ENCODE data around the gene VPS16. TPM values are rescaled to one million over a fixed set of nuclear protein-coding genes. Genes with fewer than 3 reads are reported as not detected.
"Not testable (repeated sequence)": the region's sequence is repeated elsewhere in the genome, so short reads cannot be mapped to it uniquely, and the experiment has no call there.

The VPS16 gene
- polyA plus RNA-seq, 1 donor (not counting 4 experiments of a cell fraction or from before 2014, with no cell fraction given) = 22.7 TPM

DNA sequence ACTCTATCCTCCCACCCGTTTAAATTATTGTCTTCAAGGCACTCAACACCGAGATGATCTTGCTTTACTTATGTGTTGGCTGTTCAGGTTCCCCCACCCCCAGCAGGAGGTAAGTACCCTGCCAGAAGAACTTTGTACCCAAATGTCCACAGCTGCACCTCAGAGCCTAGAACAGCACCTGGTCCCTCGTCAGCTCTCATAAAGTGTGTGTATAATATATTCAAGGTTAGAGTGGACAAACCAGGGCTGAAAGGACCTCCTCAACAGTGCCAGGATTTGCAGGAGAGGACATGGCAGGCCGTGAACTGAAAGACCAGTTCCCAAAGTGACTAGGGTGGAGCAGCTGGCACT is 34.2 kb upstream of the VPS16 start:
- dilution Hi-C loops (cut with MboI; ENCODE audit: extremely low pct_ligation_motif_present, low sequenced_read_pairs) = no loop called here
- TF ChIP-seq, protein P1, sequence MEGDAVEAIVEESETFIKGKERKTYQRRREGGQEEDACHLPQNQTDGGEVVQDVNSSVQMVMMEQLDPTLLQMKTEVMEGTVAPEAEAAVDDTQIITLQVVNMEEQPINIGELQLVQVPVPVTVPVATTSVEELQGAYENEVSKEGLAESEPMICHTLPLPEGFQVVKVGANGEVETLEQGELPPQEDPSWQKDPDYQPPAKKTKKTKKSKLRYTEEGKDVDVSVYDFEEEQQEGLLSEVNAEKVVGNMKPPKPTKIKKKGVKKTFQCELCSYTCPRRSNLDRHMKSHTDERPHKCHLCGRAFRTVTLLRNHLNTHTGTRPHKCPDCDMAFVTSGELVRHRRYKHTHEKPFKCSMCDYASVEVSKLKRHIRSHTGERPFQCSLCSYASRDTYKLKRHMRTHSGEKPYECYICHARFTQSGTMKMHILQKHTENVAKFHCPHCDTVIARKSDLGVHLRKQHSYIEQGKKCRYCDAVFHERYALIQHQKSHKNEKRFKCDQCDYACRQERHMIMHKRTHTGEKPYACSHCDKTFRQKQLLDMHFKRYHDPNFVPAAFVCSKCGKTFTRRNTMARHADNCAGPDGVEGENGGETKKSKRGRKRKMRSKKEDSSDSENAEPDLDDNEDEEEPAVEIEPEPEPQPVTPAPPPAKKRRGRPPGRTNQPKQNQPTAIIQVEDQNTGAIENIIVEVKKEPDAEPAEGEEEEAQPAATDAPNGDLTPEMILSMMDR (optimal IDR thresholded peaks at IDR 0.05 in 1 of 3, IDR thresholded peaks at IDR 0.05 in 1 of 3, conservative IDR thresholded peaks at IDR 0.05 in 1 of 3; ENCODE audit: extremely low read depth in 1 of 3, insufficient read depth in 2 of 3, low read length in 3 of 3) = no peak
- TF ChIP-seq EZH2 (IDR thresholded peaks at IDR 0.05; ENCODE audit: low read length) = no peak
- peaks cover 65% of the 10 kb centered on the region for H3K27me3 ChIP-seq (ENCODE audit: control insufficient read depth, extremely low read depth, insufficient read depth, low read length)
- H3K79me2 ChIP-seq (ENCODE audit: control insufficient read depth, insufficient read depth, low read length) = no peaks in the 10 kb centered on the region
- H3K9ac ChIP-seq (ENCODE audit: control insufficient read depth, extremely low read depth, insufficient read depth, low read length) = no peak overlapping the region
- no peaks in the 10 kb centered on the region for H3K9me1 ChIP-seq (ENCODE audit: control insufficient read depth, extremely low read depth, insufficient read depth, low read length)
- H3K36me3 ChIP-seq (ENCODE audit: control insufficient read depth in 2 of 2, extremely low read depth in 1 of 2, insufficient read depth in 2 of 2, low read length in 2 of 2) = no peaks in the 10 kb centered on the region
- FAIRE-seq (no peak), DNase-seq (ENCODE audit: low read depth, low spot score) (no peak)
- H3K4me1 ChIP-seq (ENCODE audit: control insufficient read depth, extremely low read depth, insufficient read depth, low read length) = no peaks in the 10 kb centered on the region
- no peak overlapping the region for H3K4me3 ChIP-seq (ENCODE audit: control insufficient read depth in 2 of 3, extremely low read depth in 1 of 3, insufficient read depth in 2 of 3, low read depth in 1 of 3, low read length in 3 of 3)
- no peak overlapping the region for H3K4me2 ChIP-seq (ENCODE audit: control insufficient read depth, extremely low read depth, insufficient read depth, low read depth, low read length)
- peaks cover 2% of the 10 kb centered on the region for H3K9me3 ChIP-seq (ENCODE audit: control insufficient read depth, low read depth, low read length)
- no peak overlapping the region for H3K27ac ChIP-seq (ENCODE audit: control insufficient read depth, insufficient read depth, low read length)
- H2AFZ ChIP-seq (ENCODE audit: control insufficient read depth, low read length) = no peak overlapping the region
- H4K20me1 ChIP-seq (ENCODE audit: control insufficient read depth, extremely low read depth, insufficient read depth, low read length) = no peaks in the 10 kb centered on the region

DNA sequence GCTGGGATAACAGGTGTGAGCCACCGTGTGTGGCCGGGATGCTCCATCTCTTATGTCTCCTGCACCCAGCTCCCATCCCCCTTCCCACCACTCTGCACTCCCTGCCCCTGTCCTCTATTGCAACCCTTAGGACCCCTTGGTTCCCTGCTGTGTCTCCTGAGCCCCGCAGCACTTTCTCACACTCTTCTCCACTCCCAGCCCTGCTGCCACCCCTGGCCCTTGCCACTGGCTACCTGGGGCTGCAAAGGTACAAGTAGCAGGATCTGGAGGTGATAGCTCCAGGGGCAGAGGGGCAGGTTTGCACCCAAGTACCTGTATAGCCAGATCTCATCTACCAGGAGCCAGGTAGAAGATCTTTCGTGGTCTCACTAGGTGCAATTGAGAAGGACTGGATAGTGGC is 33.5 kb upstream of the VPS16 start:
- Histone ChIP-seq H3K79me2 (ENCODE audit: control insufficient read depth, insufficient read depth, low read length) (no peaks in the 10 kb centered on the region), H3K9me3 (ENCODE audit: control insufficient read depth, low read depth, low read length) (peaks cover 1% of the 10 kb centered on the region), H3K27me3 (ENCODE audit: control insufficient read depth, extremely low read depth, insufficient read depth, low read length) (peaks cover 58% of the 10 kb centered on the region), H3K4me3 (ENCODE audit: control insufficient read depth in 2 of 3, extremely low read depth in 1 of 3, insufficient read depth in 2 of 3, low read depth in 1 of 3, low read length in 3 of 3) (no peak overlapping the region), H3K4me1 (ENCODE audit: control insufficient read depth, extremely low read depth, insufficient read depth, low read length) (no peaks in the 10 kb centered on the region), H3K4me2 (ENCODE audit: control insufficient read depth, extremely low read depth, insufficient read depth, low read depth, low read length) (no peak overlapping the region), H3K27ac (ENCODE audit: control insufficient read depth, insufficient read depth, low read length) (no peak overlapping the region), H2AFZ (ENCODE audit: control insufficient read depth, low read length) (no peak overlapping the region), H3K9me1 (ENCODE audit: control insufficient read depth, extremely low read depth, insufficient read depth, low read length) (no peaks in the 10 kb centered on the region), H4K20me1 (ENCODE audit: control insufficient read depth, extremely low read depth, insufficient read depth, low read length) (no peaks in the 10 kb centered on the region), H3K36me3 (ENCODE audit: control insufficient read depth in 2 of 2, extremely low read depth in 1 of 2, insufficient read depth in 2 of 2, low read length in 2 of 2) (no peaks in the 10 kb centered on the region), H3K9ac (ENCODE audit: control insufficient read depth, extremely low read depth, insufficient read depth, low read length) (no peak overlapping the region)
- dilution Hi-C loops (cut with MboI; ENCODE audit: extremely low pct_ligation_motif_present, low sequenced_read_pairs) = no loop called here
- TF ChIP-seq, protein P1 (optimal IDR thresholded peaks at IDR 0.05 in 1 of 3, IDR thresholded peaks at IDR 0.05 in 1 of 3, conservative IDR thresholded peaks at IDR 0.05 in 1 of 3; ENCODE audit: extremely low read depth in 1 of 3, insufficient read depth in 2 of 3, low read length in 3 of 3) = no peak
- TF ChIP-seq EZH2 (IDR thresholded peaks at IDR 0.05; ENCODE audit: low read length) = no peak
- FAIRE-seq (no peak), DNase-seq (ENCODE audit: low read depth, low spot score) (no peak)

DNA sequence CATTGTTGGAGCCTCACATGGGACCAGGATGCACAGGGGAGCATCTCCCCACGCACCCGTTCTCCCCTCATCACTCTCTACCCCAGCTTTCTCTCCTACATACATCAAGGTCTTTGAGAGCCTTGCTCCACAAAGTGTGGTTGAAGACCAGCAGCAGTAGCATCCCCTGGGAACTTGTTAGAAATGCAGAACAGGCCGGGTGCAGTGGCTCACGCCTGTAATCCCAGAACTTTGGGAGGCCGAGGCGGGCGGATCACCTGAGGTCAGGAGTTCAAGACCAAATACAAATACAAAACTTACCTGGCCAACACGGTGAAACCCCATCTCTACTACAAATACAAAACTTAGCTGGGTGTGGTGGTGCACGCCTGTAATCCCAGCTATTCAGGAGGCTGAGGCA is 32.6 kb upstream of the VPS16 start:
- H3K9ac ChIP-seq (ENCODE audit: control insufficient read depth, extremely low read depth, insufficient read depth, low read length); FAIRE-seq; H3K79me2 ChIP-seq (ENCODE audit: control insufficient read depth, insufficient read depth, low read length); H4K20me1 ChIP-seq (ENCODE audit: control insufficient read depth, extremely low read depth, insufficient read depth, low read length); H3K27ac ChIP-seq (ENCODE audit: control insufficient read depth, insufficient read depth, low read length); H3K4me2 ChIP-seq (ENCODE audit: control insufficient read depth, extremely low read depth, insufficient read depth, low read depth, low read length); dilution Hi-C loops (cut with MboI; ENCODE audit: extremely low pct_ligation_motif_present, low sequenced_read_pairs); H3K9me3 ChIP-seq (ENCODE audit: control insufficient read depth, low read depth, low read length); DNase-seq (ENCODE audit: low read depth, low spot score); H3K9me1 ChIP-seq (ENCODE audit: control insufficient read depth, extremely low read depth, insufficient read depth, low read length); H3K36me3 ChIP-seq (ENCODE audit: control insufficient read depth in 2 of 2, extremely low read depth in 1 of 2, insufficient read depth in 2 of 2, low read length in 2 of 2); H2AFZ ChIP-seq (ENCODE audit: control insufficient read depth, low read length); H3K4me3 ChIP-seq (ENCODE audit: control insufficient read depth in 2 of 3, extremely low read depth in 1 of 3, insufficient read depth in 2 of 3, low read depth in 1 of 3, low read length in 3 of 3); H3K4me1 ChIP-seq (ENCODE audit: control insufficient read depth, extremely low read depth, insufficient read depth, low read length): not testable (repeated sequence)
- H3K27me3 ChIP-seq (ENCODE audit: control insufficient read depth, extremely low read depth, insufficient read depth, low read length) = peaks cover 50% of the 10 kb centered on the region

Measured in keratinocyte (primary cell).